HG02943 (cell line): Measurements from ENCODE around the gene PIM3.
A peak's percentile ranks its signal among the peaks of the same experiment; 100 is the strongest.

Experiments used
- ATAC-seq: cut with Tn5 transposase; IDR thresholded peaks from one replicate; pipeline ENCODE4 v1.9.1; 2021; ENCODE audit warnings: mild to moderate bottlenecking, low read depth, moderate library complexity; ENCODE audit not compliant: unreplicated experiment

Gene PIM3

DNA sequence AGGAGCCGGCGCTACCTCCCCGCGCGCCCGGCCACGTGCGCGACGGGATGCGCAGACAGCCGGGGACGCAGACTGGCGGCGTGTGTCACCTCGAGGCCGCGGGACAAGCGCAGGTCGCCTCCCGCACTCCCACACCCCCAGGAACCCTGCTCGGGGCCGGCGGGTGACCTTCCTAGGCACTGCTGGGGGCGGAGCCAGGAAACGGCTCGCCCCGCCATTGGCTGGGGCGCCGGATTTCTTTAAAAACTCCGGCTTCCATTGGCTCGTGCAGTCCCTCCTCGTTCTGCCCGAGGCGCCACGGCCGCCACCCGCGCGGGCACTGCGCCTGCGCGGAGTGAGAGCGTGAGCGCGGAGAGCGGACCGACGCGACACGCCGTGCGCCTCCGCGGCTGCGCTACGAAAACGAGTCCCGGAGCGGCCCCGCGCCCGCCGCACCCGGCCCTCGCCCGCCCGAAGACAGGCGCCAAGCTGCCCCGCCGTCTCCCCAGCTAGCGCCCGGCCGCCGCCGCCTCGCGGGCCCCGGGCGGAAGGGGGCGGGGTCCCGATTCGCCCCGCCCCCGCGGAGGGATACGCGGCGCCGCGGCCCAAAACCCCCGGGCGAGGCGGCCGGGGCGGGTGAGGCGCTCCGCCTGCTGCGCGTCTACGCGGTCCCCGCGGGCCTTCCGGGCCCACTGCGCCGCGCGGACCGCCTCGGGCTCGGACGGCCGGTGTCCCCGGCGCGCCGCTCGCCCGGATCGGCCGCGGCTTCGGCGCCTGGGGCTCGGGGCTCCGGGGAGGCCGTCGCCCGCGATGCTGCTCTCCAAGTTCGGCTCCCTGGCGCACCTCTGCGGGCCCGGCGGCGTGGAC lies at the start of gene PIM3:
TSS of gene PIM3 (plus strand) at position 614 of the 846 bp plus-strand sequence. CDS start at position 790, 176 bp downstream.
- peak; percentile 55 for ATAC-seq

DNA sequence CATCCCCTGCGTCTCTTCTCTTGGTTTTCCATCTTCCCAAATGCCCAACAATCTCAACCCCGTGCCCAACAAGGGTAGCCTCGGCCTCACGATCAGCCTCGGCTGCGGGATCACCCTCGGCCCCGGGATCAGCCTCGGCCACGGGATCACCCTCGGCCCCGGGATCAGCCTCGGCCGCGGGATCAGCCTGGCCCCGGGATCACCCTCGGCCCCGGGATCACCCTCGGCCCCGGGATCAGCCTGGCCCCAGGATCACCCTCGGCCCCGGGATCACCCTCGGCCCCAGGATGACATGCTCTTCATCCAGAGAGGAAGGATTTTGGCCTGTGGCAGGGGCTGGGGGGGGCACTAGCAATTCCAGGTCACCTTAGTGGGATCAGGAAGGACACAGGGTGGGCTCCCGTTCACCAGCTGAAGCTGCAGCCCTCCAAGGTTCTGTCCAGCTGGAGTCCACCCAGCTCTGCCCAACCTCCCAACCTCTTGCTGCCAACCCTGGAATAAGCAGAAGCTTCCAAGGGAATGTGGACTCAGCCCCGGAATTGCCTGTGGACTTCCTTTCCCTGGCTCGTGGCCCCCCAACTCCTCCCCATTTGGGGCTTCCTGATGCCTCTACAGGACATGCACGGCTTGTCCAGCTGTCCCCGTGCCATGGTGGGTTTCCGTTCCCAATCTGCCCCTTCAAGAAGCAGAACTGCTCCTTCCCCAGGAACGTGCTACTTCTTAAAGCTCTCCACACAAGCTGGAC lies 48.5 kb upstream of the PIM3 start:
- ATAC-seq: no peak

DNA sequence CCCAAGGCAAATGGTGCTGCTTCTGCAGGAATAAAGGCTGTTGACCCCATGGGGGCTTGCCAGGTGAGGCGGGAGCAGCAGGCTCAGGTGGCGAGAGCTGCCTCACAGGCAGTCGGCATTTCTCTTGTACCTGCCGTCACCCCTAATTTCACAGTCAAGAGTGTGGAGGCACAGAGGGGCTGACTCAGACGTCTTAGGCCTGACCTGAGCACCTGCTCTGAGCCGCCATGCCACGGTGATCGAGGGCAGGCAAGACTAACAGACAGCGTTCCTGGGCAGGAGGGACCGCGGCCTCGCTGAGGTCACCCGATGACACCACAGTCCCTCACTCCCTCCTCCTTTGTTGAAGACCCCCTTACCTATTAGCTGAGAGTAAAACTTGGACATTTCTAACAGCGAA lies 47.5 kb upstream of the PIM3 start:
- no peak for ATAC-seq

DNA sequence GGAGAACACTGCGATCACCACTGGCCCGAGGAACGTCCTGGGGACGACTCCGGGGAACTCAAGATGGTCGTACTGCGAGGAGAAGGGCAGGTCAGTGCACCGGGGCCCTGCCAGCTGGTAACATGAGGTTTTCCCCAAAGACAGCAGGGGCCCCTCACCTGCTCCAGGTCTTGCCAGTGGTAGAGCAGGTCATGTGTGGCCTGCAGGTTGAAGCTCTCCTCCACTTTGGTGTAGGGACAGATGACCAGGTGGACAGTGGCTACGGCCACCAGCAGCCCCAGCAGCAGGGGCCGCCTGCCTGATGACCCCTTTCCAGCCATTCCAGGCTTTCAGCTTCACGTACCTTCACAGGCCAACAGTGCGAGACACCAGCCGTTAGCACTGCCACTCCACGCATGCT lies 47.1 kb upstream of the PIM3 start:
- ATAC-seq: no peak

DNA sequence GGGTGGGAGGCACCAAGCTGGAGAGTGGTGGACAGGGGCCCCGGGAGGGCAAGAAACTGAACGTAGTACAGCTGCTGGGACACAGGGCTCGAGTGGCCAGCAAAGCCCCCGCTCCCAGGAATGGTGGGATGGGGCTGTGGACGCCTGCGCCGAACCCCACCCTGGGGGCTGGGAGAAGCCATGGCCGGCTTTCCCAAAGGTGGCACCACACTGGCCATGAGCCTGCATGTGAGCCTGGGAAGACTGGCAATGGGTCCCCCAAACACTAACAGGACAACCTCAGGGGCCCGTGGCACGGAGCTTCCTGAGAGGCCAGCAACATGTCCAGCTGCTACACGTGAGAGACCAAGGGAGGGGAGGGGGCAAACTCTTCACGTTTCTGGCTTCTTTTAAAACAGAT lies 46.3 kb upstream of the PIM3 start:
- ATAC-seq: no peak

DNA sequence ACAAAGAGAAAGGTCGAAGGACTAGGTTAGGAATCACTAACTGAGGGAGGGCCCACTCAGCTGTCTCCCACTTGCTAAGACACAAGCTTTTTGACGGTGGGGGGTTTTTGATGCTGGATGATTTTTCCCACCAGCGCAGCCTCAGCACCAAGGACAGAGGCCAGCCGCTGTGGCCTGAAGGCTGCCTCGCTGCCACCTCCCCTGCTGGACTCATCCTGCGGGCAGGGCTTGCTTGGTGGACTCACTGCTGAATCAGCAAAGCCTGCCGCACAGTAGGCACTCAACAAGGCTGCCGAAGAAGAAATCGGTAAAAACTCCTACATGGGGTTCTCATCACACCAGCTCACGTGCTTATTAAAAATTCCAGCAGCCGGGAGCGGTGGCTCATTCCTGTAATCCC lies 45.0 kb upstream of the PIM3 start:
- no peak for ATAC-seq

DNA sequence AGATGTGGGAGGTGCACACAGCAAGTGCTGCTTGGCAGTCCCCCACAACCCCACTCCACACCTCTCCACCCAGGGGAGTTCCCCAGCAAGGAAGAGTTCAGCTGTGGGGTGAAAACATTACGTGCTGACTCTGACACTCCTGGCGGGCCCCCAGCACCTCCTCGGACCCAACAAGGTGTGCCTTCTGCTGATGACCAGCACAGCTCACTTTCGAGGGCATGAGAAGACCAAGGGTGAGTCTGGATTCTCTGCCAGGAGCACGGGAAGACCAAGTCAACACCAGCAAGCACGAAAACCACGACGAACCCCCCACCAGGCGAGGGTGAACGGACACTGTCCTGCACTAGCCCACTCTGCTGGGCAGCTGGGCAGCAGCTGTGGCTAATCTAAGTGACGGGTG lies 43.7 kb upstream of the PIM3 start:
- no peak for ATAC-seq

DNA sequence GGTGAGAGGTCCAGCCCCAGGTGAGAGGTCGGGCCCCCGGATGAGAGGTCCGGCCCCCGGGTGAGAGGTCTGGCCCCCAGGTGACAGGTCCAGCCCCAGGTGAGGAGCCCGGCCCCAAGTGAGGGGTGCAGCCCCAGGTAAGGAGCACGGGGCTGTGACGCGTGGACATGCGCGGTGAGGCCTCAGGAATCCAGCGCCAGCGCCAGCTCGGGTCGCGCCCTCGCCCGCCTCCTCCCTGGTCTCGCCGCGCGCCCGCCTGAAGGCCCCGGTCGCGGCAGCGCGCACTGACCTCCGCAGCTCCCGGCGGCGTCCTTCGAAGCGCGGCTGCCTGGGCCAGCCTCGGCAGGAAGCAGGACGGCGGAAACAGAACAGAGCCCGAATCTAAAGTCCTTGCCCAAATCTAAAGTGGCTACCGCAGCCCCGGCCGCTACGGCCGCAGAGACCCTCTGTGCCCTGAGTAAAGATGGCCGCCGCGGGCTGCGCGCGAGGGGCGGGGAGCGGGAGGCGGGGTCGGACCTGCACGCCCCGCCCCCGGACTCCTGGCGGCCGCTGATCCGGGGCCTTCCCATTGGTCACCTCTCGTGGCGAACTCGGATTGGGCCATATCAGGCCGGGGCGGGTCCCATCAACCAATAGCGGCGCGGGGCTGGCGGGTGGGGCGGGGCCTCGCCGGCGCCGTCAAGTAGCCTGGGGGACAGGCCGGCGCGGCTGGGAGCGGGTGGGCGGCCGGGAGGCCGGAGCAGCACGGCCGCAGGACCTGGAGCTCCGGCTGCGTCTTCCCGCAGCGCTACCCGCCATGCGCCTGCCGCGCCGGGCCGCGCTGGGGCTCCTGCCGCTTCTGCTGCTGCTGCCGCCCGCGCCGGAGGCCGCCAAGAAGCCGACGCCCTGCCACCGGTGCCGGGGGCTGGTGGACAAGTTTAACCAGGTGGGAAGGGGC lies 42.3 kb upstream of the PIM3 start, which contains the start of the genes ALG12 and CRELD2:
TSS of gene ALG12 (minus strand) at position 465 of the 937 bp plus-strand sequence. CDS start 4,673 bp downstream, outside the sequence.
TSS of gene CRELD2 (plus strand) at position 661 of the 937 bp plus-strand sequence. CDS start at position 797, 136 bp downstream.
- ATAC-seq: peak; percentile 83

DNA sequence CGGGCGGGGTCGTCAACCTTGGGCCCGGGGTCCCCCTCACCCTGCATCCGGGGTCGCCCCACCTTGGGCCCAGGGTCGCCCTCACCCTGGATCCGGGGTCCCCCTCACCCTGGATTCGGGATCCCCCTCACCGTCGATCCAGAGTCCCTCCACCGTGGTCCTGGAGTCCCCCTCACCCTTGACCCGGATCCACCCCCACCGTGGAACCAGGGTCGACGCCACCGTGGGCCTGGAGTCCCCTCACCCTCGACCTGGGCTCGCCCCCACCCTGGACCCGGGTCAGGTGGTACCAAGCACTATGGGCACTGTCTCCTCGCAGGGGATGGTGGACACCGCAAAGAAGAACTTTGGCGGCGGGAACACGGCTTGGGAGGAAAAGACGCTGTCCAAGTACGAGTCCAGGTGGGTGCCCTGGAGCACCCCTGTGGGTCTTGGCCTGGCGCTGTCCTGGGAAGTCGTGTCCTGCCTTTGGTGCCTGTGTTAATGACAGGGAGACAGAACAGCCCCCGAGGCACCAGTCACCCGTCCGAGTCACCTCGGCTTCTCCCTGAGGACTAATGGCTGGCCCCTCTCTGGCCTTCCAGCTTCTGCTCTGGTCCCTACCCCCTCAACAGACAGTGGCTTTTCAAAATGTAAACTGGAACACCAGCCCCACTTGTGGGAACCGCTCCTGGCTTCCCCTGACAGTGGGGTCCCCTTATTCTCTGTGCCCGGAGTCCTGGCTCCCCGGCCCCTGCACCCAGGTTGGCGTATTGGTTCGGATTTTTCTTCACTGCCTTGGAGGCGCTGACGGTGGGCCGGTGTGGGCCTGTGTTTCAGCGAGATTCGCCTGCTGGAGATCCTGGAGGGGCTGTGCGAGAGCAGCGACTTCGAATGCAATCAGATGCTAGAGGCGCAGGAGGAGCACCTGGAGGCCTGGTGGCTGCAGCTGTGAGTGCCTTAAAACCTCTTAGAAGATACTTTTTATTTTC lies 41.4 kb upstream of the PIM3 start:
- no peak for ATAC-seq

DNA sequence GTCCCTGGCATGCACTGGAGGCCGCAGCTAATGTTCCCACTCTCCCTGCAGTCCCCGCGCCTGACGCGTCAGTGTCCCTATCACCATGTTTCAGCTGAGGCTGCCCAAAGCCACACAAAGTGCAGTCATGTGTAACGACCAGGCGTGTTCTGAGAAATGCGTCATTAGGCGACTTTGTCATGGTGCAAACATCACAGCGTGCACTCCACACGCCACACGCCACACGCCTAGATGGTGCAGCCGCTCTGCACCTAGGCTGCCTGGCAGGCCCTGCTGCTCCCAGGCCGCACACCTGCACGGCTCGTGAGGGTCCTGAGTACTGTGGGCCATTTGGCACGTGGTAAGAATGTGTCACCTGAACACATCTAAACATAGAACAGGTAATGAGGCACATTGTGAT lies 39.7 kb upstream of the PIM3 start:
- ATAC-seq: no peak

DNA sequence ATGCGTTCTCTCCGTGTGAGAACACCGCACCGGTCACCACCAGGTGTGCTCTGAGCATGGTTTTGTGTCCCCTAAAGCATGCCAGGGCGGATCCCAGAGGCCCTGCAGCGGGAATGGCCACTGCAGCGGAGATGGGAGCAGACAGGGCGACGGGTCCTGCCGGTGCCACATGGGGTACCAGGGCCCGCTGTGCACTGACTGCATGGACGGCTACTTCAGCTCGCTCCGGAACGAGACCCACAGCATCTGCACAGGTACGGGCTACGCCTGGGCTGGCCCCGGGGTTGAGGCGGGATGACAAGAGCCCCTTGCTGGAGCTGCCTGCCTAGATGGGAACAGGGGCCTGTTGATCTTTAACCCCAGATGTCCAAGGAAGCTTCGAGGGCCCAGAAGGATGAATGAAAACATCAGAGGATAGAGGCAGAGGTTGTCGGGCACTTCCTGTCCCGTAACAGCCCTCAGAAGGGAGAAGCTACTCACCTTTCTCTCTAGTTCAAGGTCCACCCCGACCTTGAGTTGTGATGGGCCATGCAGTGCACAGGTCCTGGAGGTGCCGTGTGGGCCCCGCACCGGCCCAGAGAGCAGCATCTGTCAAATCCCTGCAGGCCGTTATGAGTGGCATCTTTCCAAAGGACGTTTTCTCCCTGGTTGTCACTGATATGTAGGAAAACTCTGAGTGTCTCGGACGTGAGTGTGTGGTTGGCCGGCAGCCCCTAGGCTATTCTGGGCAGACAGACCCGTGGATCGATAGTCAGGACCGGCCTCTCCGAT lies 38.9 kb upstream of the PIM3 start:
- no peak for ATAC-seq

DNA sequence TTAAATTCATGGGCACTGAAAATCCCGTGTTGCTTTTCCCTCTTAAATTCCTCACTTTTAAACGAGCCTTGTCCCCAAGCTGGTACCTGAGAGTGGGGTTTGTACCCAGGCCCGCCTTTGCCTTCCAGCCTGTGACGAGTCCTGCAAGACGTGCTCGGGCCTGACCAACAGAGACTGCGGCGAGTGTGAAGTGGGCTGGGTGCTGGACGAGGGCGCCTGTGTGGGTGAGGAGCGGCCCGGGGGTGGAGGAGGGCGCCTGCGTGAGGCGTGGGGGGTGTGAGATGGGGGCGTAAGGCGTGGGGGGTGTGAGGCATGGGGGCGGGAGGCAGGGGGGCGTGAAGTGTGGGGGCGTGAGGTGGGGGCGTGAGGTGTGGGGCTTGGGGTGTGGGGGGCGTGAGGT lies 38.1 kb upstream of the PIM3 start:
- no peak for ATAC-seq

DNA sequence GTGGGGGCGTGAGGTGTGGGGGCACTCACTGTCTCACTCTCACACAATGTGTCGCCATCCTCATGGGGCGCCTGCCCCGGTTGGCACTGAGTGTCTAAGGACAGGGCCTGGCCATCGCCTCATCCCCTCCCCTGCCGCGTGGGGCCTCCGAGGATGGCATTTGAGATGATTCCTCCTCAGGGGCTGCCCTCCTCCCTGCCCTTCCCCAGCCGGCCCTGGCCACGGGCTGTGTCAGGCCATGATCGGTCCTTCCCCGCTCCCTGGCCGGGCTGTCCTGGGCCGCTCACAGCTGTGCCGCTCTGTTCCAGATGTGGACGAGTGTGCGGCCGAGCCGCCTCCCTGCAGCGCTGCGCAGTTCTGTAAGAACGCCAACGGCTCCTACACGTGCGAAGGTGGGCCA lies 37.6 kb upstream of the PIM3 start:
- ATAC-seq: no peak

DNA sequence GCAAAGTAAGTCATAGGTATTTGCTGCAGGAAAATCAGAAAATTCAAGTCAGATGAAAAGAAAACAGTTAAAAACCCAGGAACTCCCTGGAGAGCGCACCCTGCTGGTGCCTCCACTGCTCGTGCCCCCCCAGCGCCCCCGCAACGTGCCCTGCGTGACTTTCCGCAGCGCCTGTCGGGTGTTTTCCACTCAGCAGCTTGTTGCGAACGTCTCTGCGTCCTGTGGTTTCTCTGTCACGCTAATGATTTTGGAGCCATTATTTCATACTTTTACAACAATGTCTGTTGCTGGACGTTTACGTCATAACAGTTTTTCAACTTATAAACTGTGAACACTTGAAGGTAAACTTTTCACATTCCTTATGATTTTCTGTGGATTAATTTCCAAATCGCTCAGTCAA lies 37.1 kb upstream of the PIM3 start:
- ATAC-seq: no peak

DNA sequence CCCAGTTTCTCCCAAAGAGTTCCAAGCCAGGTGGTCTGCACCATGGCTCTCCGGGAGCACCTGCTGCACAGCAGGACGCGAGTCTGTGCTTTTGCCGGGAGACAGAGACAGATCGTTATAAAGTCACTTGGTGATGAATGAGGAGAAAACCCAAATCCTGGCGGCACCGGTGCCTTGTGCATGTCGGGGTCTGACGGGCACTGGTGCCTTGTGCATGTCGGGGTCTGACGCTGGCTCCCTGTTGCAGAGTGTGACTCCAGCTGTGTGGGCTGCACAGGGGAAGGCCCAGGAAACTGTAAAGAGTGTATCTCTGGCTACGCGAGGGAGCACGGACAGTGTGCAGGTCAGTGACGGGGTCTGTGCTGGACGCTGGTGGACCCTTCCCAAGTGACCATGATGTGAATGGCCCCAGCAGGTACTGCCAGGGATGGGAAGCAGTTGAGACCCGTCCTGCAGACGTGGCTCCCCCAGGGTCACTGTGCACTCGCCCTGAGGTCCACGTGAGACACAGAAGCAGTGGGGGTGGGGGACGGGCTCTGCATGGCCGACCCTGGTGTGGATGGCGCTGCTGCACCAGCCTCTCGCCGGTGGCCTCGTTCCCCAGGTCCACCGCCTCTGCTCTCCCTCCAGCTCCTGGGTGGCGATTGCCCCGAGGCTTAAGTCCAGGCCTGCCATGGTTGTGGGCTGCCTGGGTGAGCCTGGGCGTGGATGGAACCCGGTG lies 36.3 kb upstream of the PIM3 start:
- ATAC-seq: no peak

DNA sequence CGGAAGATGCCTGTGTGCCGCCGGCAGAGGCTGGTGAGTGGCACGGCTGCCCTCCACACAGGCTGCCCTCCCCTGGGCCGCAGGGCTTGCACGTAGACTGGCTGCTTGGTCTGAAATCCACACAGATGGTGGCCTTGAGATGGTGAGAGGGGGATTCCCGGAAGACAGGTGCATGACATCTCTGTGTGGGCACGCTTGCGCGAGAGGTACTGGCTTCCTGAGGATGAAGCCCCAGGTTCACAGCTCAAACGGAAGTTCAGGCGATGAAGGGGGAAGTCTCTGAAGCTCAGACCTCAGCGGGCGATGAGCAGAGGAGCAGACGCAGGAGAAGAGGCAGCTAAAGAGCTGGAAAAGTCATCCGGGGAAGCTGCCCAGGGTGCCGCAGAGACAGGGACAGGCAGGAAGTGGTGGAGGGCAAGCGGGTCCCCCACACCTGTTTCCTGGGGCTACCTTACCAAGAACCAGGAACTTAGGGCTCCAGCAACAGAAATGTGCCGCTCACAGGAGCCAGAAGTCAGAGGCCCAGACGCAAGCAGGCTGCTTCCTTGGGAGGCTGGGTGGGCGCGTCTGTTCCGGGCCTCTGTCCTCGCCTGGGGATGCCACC lies 34.9 kb upstream of the PIM3 start:
- no peak for ATAC-seq

DNA sequence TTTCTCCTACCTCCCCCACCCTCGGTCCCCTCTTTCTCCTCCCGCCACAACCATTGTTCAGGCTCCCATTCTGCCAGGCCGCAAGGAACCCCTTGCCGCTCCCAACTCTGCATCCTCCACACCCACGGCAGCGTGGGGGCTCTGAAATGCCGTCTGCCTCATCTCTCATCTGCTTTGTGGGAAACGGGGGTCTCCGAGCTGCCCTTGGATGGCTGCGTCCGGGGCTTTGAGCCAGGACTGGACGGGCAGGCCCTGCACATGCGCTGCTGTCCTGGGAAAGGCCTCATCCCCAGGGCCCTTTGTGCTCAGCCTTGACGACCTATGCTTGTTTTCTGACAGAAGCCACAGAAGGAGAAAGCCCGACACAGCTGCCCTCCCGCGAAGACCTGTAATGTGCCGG lies 33.7 kb upstream of the PIM3 start:
- ATAC-seq: no peak
